ENCODE results near the gene IGF2.

- TF ChIP-seq GATA2 (IDR thresholded peaks at IDR 0.05; ENCODE audit: low read depth, low read length), result no peak
- TF ChIP-seq GATA3 (IDR thresholded peaks at IDR 0.05; ENCODE audit: low read depth, low read length), result no peak
These were observed 50.9 kb downstream of the IGF2 start for GRCh38 chr11:2088284-2088683.
